GM12891 (cell line): Measurements from ENCODE around the gene GPR180.

Source experiments
- POLR2A ChIP-seq: IDR thresholded peaks from 2 replicates; pipeline ENCODE4 v1.6.1; 2011; ENCODE audit warnings: low read depth, low read length, control low read depth
- POLR2AphosphoS5 ChIP-seq: IDR thresholded peaks from 2 replicates; pipeline ENCODE4 v1.6.1; 2011; ENCODE audit warnings: low read depth, low read length, control low read depth
- POU2F2 ChIP-seq: IDR thresholded peaks from 2 replicates; pipeline ENCODE4 v1.6.1; 2011; ENCODE audit warnings: low read depth, mild to moderate bottlenecking, control low read depth, low read length, moderate library complexity

GRCh38 chr13:94662274-94662945, 60.8 kb downstream of the GPR180 start:
- TF ChIP-seq POLR2AphosphoS5 (no peak), POU2F2 (no peak), POLR2A (no peak)
